Tibial nerve (tissue), 4 donors: ENCODE data around the gene DACT2.

Experiments
- EP300 ChIP-seq, 2 donors: sonication (generic); formaldehyde crosslinking; IDR thresholded peaks; one replicate each; pipeline ENCODE4 v1.6.1; 2017; ENCODE audit warnings: antibody characterized with exemption in 2 of 2, mild to moderate bottlenecking in 1 of 2
- POLR2A ChIP-seq, 2 donors: fragments of 450-650 bp; IDR thresholded peaks; one replicate each; pipeline ENCODE4 v1.6.1; 2017; ENCODE audit warnings: antibody characterized with exemption in 2 of 2, mild to moderate bottlenecking in 2 of 2, moderate library complexity in 2 of 2
- TF ChIP-seq, protein P1 (sequence below), 5 experiments: fragments of 200-600 bp in 3 of 5; fragments of 450-650 bp in 2 of 5; sonication (generic) in 3 of 5; IDR thresholded peaks; one replicate each; pipeline ENCODE4 v1.5.1; 2016 to 2019; ENCODE audit warnings: antibody characterized with exemption in 5 of 5, mild to moderate bottlenecking in 3 of 5, moderate library complexity in 2 of 5

DNA sequence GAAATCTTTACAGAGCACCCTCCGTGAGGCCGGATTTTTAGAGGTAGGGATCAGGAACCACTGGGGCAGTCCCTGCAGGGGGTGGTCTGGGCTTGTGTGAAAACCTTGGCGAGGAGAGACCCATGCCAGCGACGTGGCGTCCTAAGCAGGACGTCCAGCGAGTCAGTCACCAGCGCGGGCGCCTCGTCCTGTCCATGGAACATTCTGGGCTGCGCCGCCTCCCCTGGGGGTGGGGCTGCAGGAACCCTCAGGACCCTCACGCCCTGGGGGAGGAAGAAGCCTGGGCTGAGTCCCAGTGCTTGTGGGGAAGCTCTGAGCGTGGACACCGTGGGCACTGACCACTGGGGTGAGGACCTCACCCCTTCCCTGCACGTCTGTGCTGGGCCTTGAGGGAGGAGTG, 25.7 kb upstream of the DACT2 start:
- TF ChIP-seq POLR2A (IDR thresholded peaks at IDR 0.05) (no peak), EP300 (IDR thresholded peaks at IDR 0.05) (no peak)
- TF ChIP-seq, protein P1, sequence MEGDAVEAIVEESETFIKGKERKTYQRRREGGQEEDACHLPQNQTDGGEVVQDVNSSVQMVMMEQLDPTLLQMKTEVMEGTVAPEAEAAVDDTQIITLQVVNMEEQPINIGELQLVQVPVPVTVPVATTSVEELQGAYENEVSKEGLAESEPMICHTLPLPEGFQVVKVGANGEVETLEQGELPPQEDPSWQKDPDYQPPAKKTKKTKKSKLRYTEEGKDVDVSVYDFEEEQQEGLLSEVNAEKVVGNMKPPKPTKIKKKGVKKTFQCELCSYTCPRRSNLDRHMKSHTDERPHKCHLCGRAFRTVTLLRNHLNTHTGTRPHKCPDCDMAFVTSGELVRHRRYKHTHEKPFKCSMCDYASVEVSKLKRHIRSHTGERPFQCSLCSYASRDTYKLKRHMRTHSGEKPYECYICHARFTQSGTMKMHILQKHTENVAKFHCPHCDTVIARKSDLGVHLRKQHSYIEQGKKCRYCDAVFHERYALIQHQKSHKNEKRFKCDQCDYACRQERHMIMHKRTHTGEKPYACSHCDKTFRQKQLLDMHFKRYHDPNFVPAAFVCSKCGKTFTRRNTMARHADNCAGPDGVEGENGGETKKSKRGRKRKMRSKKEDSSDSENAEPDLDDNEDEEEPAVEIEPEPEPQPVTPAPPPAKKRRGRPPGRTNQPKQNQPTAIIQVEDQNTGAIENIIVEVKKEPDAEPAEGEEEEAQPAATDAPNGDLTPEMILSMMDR (IDR thresholded peaks at IDR 0.05), result no peak
